Suprapubic skin (tissue), 4 donors: ENCODE data around the gene MRPL32. TPM values are rescaled to one million over a fixed set of nuclear protein-coding genes. Genes with fewer than 3 reads are reported as not detected.

ENCODE experiments used
- DNase-seq, 2 donors: peaks; one replicate each; pipeline ENCODE4 v3.0.0-alpha.2; 2019; ENCODE audit warnings: low spot score in 2 of 2
- H3K27ac ChIP-seq: fragments of 200-600 bp; sonication (generic); one replicate; pipeline ENCODE4 v1.5.1; 2019
- H3K27me3 ChIP-seq: fragments of 200-600 bp; sonication (generic); one replicate; pipeline ENCODE4 v1.5.1; 2019
- H3K36me3 ChIP-seq: fragments of 200-600 bp; sonication (generic); one replicate; pipeline ENCODE4 v1.5.1; 2019
- H3K4me1 ChIP-seq: fragments of 200-600 bp; sonication (generic); one replicate; pipeline ENCODE4 v1.5.1; 2019
- H3K4me3 ChIP-seq: fragments of 200-600 bp; sonication (generic); one replicate; pipeline ENCODE4 v1.5.1; 2019; ENCODE audit warnings: mild to moderate bottlenecking
- H3K9me3 ChIP-seq: fragments of 200-600 bp; sonication (generic); one replicate; pipeline ENCODE4 v1.5.1; 2019
- CTCF ChIP-seq, 2 donors: fragments of 200-600 bp in 1 of 2; fragments of 450-650 bp in 1 of 2; sonication (generic) in 1 of 2; IDR thresholded peaks; one replicate each; pipeline ENCODE4 v1.5.1; 2016 to 2019; ENCODE audit warnings: antibody characterized with exemption in 2 of 2, mild to moderate bottlenecking in 1 of 2, moderate library complexity in 1 of 2
- EP300 ChIP-seq: sonication (generic); formaldehyde crosslinking; IDR thresholded peaks from one replicate; pipeline ENCODE4 v1.6.1; 2017; ENCODE audit warnings: antibody characterized with exemption
- POLR2A ChIP-seq, 2 donors: fragments of 450-650 bp; IDR thresholded peaks; one replicate each; pipeline ENCODE4 v1.6.1; 2017; ENCODE audit warnings: antibody characterized with exemption in 2 of 2, mild to moderate bottlenecking in 2 of 2, moderate library complexity in 2 of 2
- POLR2AphosphoS5 ChIP-seq, 3 donors: sonication (generic); formaldehyde crosslinking; IDR thresholded peaks; one replicate each; pipeline ENCODE4 v1.6.1; 2017; ENCODE audit warnings: antibody characterized with exemption in 3 of 3
- WGBS: methylation state at CpG from one replicate; pipeline ENCODE4 v1.1.5; 2018; 5-methylcytosine and 5-hydroxymethylcytosine counted together
- total RNA-seq, 4 donors: library from RNA; depleted of rRNA; stranded (reverse); fragments of >200 nt; gene quantifications; one replicate each; pipeline ENCODE4 v1.1.0, GENCODE V29; 2016

The MRPL32 gene
- total RNA-seq, 4 donors from 2014 or later, result 32.9 to 47.2 (median 35.9) TPM

GRCh38 chr7:42946627-42946950 is 14.4 kb downstream of the MRPL32 start:
- Histone ChIP-seq H3K4me1 (no peaks in the 10 kb centered on the region), H3K4me3 (no peak overlapping the region), H3K27me3 (no peaks in the 10 kb centered on the region), H3K36me3 (no peaks in the 10 kb centered on the region), H3K27ac (no peak overlapping the region), H3K9me3 (no peaks in the 10 kb centered on the region)
- TF ChIP-seq CTCF (IDR thresholded peaks at IDR 0.05) (no peak), EP300 (no peak), POLR2AphosphoS5 (IDR thresholded peaks at IDR 0.05) (no peak), POLR2A (IDR thresholded peaks at IDR 0.05) (no peak)
- 98% methylated on average over 2 of the region's 2 CpGs for WGBS
- DNase-seq, result no peak

DNA sequence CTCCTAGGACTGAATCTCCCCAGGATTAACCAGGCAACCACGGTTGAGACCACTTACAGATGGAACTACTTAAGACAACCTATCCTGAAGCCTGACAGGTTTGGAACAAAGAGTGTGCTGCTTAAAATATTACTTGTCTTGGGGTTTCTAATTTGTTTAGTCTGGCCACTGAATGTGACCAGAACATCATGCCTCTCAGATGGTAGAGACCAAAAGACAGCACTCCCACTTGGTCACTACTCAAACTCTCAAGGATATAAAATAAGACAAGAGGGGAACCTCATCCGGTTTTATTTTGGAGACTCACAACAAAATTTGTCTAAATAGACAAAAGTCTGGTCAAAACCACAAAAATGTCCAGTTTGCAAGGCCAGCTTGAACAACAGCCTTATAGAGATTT is 15.3 kb downstream of the MRPL32 start:
- 78% methylated on average over 2 of the region's 2 CpGs for WGBS
- no peaks in the 10 kb centered on the region for H3K9me3 ChIP-seq
- no peak overlapping the region for H3K4me3 ChIP-seq
- DNase-seq, result no peak
- H3K4me1 ChIP-seq, result no peaks in the 10 kb centered on the region
- TF ChIP-seq POLR2AphosphoS5 (IDR thresholded peaks at IDR 0.05) (no peak), CTCF (IDR thresholded peaks at IDR 0.05) (no peak), EP300 (no peak), POLR2A (IDR thresholded peaks at IDR 0.05) (no peak)
- H3K27me3 ChIP-seq, result no peaks in the 10 kb centered on the region
- no peak overlapping the region for H3K27ac ChIP-seq
- H3K36me3 ChIP-seq, result no peaks in the 10 kb centered on the region

- Histone ChIP-seq H3K4me1 (no peaks in the 10 kb centered on the region), H3K9me3 (no peaks in the 10 kb centered on the region), H3K27me3 (no peaks in the 10 kb centered on the region), H3K27ac (no peak overlapping the region), H3K4me3 (no peak overlapping the region), H3K36me3 (no peaks in the 10 kb centered on the region)
- DNase-seq, result no peak
- no peak for TF ChIP-seq EP300
- TF ChIP-seq CTCF (IDR thresholded peaks at IDR 0.05), result no peak
- no peak for TF ChIP-seq POLR2A (IDR thresholded peaks at IDR 0.05)
- TF ChIP-seq POLR2AphosphoS5 (IDR thresholded peaks at IDR 0.05), result no peak
- 84% methylated on average over 3 of the region's 3 CpGs for WGBS
These were observed 18.2 kb downstream of the MRPL32 start for GRCh38 chr7:42950417-42950816.

DNA sequence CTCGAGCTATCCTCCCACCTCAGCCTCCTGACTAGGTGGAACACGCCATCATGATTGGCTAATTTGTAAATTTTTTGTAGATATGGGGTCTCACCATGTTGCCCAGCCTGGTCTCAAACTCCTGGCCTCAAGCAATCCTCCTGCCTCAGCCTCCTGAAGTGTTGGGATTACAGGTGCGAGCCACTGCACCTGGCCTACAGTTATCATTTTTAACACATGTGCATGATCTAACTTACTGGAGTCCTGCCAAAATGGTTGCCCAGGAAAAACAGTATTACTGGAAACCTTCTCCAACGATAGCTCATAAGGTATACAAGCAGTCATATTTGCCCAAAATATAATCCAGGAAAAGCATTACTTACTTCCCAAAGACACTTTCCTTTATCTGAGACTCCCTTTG is 20.2 kb downstream of the MRPL32 start:
- H3K4me1 ChIP-seq, result no peaks in the 10 kb centered on the region
- no peak overlapping the region for H3K27ac ChIP-seq
- DNase-seq, result no peak
- TF ChIP-seq POLR2AphosphoS5 (IDR thresholded peaks at IDR 0.05), result no peak
- TF ChIP-seq CTCF (IDR thresholded peaks at IDR 0.05), result no peak
- TF ChIP-seq EP300, result no peak
- TF ChIP-seq POLR2A (IDR thresholded peaks at IDR 0.05), result no peak
- WGBS, result 77% methylated on average over 4 of the region's 4 CpGs
- no peaks in the 10 kb centered on the region for H3K36me3 ChIP-seq
- no peaks in the 10 kb centered on the region for H3K27me3 ChIP-seq
- no peak overlapping the region for H3K4me3 ChIP-seq
- H3K9me3 ChIP-seq, result no peaks in the 10 kb centered on the region

DNA sequence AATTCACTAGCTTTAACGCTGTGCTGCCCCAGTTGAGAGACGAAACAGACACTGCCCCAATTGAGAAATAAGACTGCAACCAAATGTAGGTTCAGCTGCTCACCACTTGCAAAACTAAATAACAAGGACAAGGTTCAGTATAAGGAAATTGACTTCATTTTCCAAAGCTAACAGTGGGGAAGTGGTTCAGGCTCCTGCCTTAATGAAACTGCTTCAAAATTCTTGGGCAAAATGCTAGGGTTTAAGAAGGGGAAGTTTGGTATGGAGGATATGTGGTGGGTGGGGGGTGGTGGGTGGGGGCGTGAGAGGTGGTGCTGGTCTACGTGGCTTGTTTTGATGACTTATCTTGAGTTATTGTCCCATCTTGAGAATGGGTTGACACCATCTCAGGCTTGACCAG is 21.8 kb downstream of the MRPL32 start:
- H3K36me3 ChIP-seq, result no peaks in the 10 kb centered on the region
- TF ChIP-seq POLR2A (IDR thresholded peaks at IDR 0.05) (no peak), POLR2AphosphoS5 (IDR thresholded peaks at IDR 0.05) (no peak), EP300 (no peak), CTCF (IDR thresholded peaks at IDR 0.05) (no peak)
- no peak overlapping the region for H3K4me3 ChIP-seq
- no peaks in the 10 kb centered on the region for H3K9me3 ChIP-seq
- H3K4me1 ChIP-seq, result no peaks in the 10 kb centered on the region
- 92% methylated on average over 4 of the region's 4 CpGs for WGBS
- H3K27me3 ChIP-seq, result no peaks in the 10 kb centered on the region
- H3K27ac ChIP-seq, result no peak overlapping the region
- no peak for DNase-seq
